ENCODE data around the gene USP6NL. TPM values are rescaled to one million over a fixed set of nuclear protein-coding genes. Genes with fewer than 3 reads are reported as not detected.

Gene USP6NL
- polyA plus RNA-seq, 2 donors: 26.8 to 28.3 TPM

GRCh38 chr10:11597470-11597869 is 14.0 kb downstream of the USP6NL start:
- 93 to 99% methylated on average over 3 of the region's 3 CpGs for WGBS, 2 donors
- Histone ChIP-seq H3K36me3 (ENCODE audit: control insufficient read depth in 2 of 2, insufficient read depth in 2 of 2, low read length in 1 of 2) (no peaks in the 10 kb centered on the region), H3K9me3 (ENCODE audit: control insufficient read depth in 2 of 2, insufficient read depth in 1 of 2, low read depth in 1 of 2, low read length in 1 of 2) (no peaks in the 10 kb centered on the region), H3K27me3 (ENCODE audit: control insufficient read depth in 1 of 2, insufficient read depth in 2 of 2, low read length in 2 of 2) (no peaks in the 10 kb centered on the region), H3K4me3 (ENCODE audit: low read depth in 1 of 2, low read length in 2 of 2) (no peak overlapping the region), H3K27ac (ENCODE audit: low read depth in 2 of 2, low read length in 1 of 2) (no peak overlapping the region), H3K4me1 (ENCODE audit: control insufficient read depth in 2 of 2, insufficient read depth in 2 of 2, low read length in 1 of 2) (peaks cover 0 to 2% of the 10 kb centered on the region in 2 donors)

- WGBS, 2 donors: 35 to 48% methylated on average over 1 of the region's 1 CpG
- Histone ChIP-seq H3K27me3 (ENCODE audit: control insufficient read depth in 1 of 2, insufficient read depth in 2 of 2, low read length in 2 of 2) (no peaks in the 10 kb centered on the region), H3K4me3 (ENCODE audit: low read depth in 1 of 2, low read length in 2 of 2) (no peak overlapping the region), H3K4me1 (ENCODE audit: control insufficient read depth in 2 of 2, insufficient read depth in 2 of 2, low read length in 1 of 2) (peaks cover 0 to 2% of the 10 kb centered on the region in 2 donors), H3K27ac (ENCODE audit: low read depth in 2 of 2, low read length in 1 of 2) (no peak overlapping the region), H3K9me3 (ENCODE audit: control insufficient read depth in 2 of 2, insufficient read depth in 1 of 2, low read depth in 1 of 2, low read length in 1 of 2) (no peaks in the 10 kb centered on the region), H3K36me3 (ENCODE audit: control insufficient read depth in 2 of 2, insufficient read depth in 2 of 2, low read length in 1 of 2) (no peaks in the 10 kb centered on the region)
Observed at GRCh38 chr10:11595395-11595692, 16.1 kb downstream of the USP6NL start.

- WGBS, 2 donors: 86 to 89% methylated on average over 6 of the region's 6 CpGs
Observed at GRCh38 chr10:11594589-11595394, 16.7 kb downstream of the USP6NL start.

GRCh38 chr10:11593612-11594011 is 17.8 kb downstream of the USP6NL start:
- no peak overlapping the region for H3K4me3 ChIP-seq (ENCODE audit: low read depth in 1 of 2, low read length in 2 of 2)
- H3K4me1 ChIP-seq (ENCODE audit: control insufficient read depth in 2 of 2, insufficient read depth in 2 of 2, low read length in 1 of 2): peaks cover 0 to 2% of the 10 kb centered on the region in 2 donors
- H3K9me3 ChIP-seq (ENCODE audit: control insufficient read depth in 2 of 2, insufficient read depth in 1 of 2, low read depth in 1 of 2, low read length in 1 of 2): no peaks in the 10 kb centered on the region
- H3K27ac ChIP-seq (ENCODE audit: low read depth in 2 of 2, low read length in 1 of 2): no peak overlapping the region
- H3K36me3 ChIP-seq (ENCODE audit: control insufficient read depth in 2 of 2, insufficient read depth in 2 of 2, low read length in 1 of 2): no peaks in the 10 kb centered on the region
- WGBS, 2 donors: 83 to 84% methylated on average over 7 of the region's 7 CpGs
- H3K27me3 ChIP-seq (ENCODE audit: control insufficient read depth in 1 of 2, insufficient read depth in 2 of 2, low read length in 2 of 2): no peaks in the 10 kb centered on the region

More at GRCh38 chr10:11594589-11595394, 16.7 kb downstream of the USP6NL start:
- Histone ChIP-seq H3K36me3 (ENCODE audit: control insufficient read depth in 2 of 2, insufficient read depth in 2 of 2, low read length in 1 of 2) (no peaks in the 10 kb centered on the region), H3K4me1 (ENCODE audit: control insufficient read depth in 2 of 2, insufficient read depth in 2 of 2, low read length in 1 of 2) (peaks cover 0 to 2% of the 10 kb centered on the region in 2 donors), H3K27ac (ENCODE audit: low read depth in 2 of 2, low read length in 1 of 2) (no peak overlapping the region), H3K4me3 (ENCODE audit: low read depth in 1 of 2, low read length in 2 of 2) (no peak overlapping the region), H3K27me3 (ENCODE audit: control insufficient read depth in 1 of 2, insufficient read depth in 2 of 2, low read length in 2 of 2) (no peaks in the 10 kb centered on the region), H3K9me3 (ENCODE audit: control insufficient read depth in 2 of 2, insufficient read depth in 1 of 2, low read depth in 1 of 2, low read length in 1 of 2) (no peaks in the 10 kb centered on the region)

GRCh38 chr10:11589738-11590137 is 21.7 kb downstream of the USP6NL start:
- no peak overlapping the region for H3K27ac ChIP-seq (ENCODE audit: low read depth in 2 of 2, low read length in 1 of 2)
- 96 to 97% methylated on average over 4 of the region's 4 CpGs for WGBS, 2 donors
- H3K4me1 ChIP-seq (ENCODE audit: control insufficient read depth in 2 of 2, insufficient read depth in 2 of 2, low read length in 1 of 2): peaks cover 0 to under 1% of the 10 kb centered on the region in 2 donors
- H3K27me3 ChIP-seq (ENCODE audit: control insufficient read depth in 1 of 2, insufficient read depth in 2 of 2, low read length in 2 of 2): no peaks in the 10 kb centered on the region
- H3K4me3 ChIP-seq (ENCODE audit: low read depth in 1 of 2, low read length in 2 of 2): no peak overlapping the region
- no peaks in the 10 kb centered on the region for H3K9me3 ChIP-seq (ENCODE audit: control insufficient read depth in 2 of 2, insufficient read depth in 1 of 2, low read depth in 1 of 2, low read length in 1 of 2)
- H3K36me3 ChIP-seq (ENCODE audit: control insufficient read depth in 2 of 2, insufficient read depth in 2 of 2, low read length in 1 of 2): no peaks in the 10 kb centered on the region

GRCh38 chr10:11588873-11589574 is 22.4 kb downstream of the USP6NL start:
- H3K36me3 ChIP-seq (ENCODE audit: control insufficient read depth in 2 of 2, insufficient read depth in 2 of 2, low read length in 1 of 2): no peaks in the 10 kb centered on the region
- H3K4me1 ChIP-seq (ENCODE audit: control insufficient read depth in 2 of 2, insufficient read depth in 2 of 2, low read length in 1 of 2): no peaks in the 10 kb centered on the region
- H3K4me3 ChIP-seq (ENCODE audit: low read depth in 1 of 2, low read length in 2 of 2): no peak overlapping the region
- no peak overlapping the region for H3K27ac ChIP-seq (ENCODE audit: low read depth in 2 of 2, low read length in 1 of 2)
- H3K27me3 ChIP-seq (ENCODE audit: control insufficient read depth in 1 of 2, insufficient read depth in 2 of 2, low read length in 2 of 2): no peaks in the 10 kb centered on the region
- 63 to 71% methylated on average over 3 of the region's 3 CpGs for WGBS, 2 donors
- H3K9me3 ChIP-seq (ENCODE audit: control insufficient read depth in 2 of 2, insufficient read depth in 1 of 2, low read depth in 1 of 2, low read length in 1 of 2): no peaks in the 10 kb centered on the region

- Histone ChIP-seq H3K4me3 (ENCODE audit: low read depth in 1 of 2, low read length in 2 of 2) (no peak overlapping the region), H3K36me3 (ENCODE audit: control insufficient read depth in 2 of 2, insufficient read depth in 2 of 2, low read length in 1 of 2) (no peaks in the 10 kb centered on the region), H3K27ac (ENCODE audit: low read depth in 2 of 2, low read length in 1 of 2) (no peak overlapping the region), H3K4me1 (ENCODE audit: control insufficient read depth in 2 of 2, insufficient read depth in 2 of 2, low read length in 1 of 2) (no peaks in the 10 kb centered on the region), H3K27me3 (ENCODE audit: control insufficient read depth in 1 of 2, insufficient read depth in 2 of 2, low read length in 2 of 2) (no peaks in the 10 kb centered on the region), H3K9me3 (ENCODE audit: control insufficient read depth in 2 of 2, insufficient read depth in 1 of 2, low read depth in 1 of 2, low read length in 1 of 2) (no peaks in the 10 kb centered on the region)
- 78 to 80% methylated on average over 4 of the region's 4 CpGs for whole genome bisulfite sequencing, 2 donors
Observed at GRCh38 chr10:11587722-11588259, 23.7 kb downstream of the USP6NL start.

- Histone ChIP-seq H3K4me1 (ENCODE audit: control insufficient read depth in 2 of 2, insufficient read depth in 2 of 2, low read length in 1 of 2) (no peaks in the 10 kb centered on the region), H3K4me3 (ENCODE audit: low read depth in 1 of 2, low read length in 2 of 2) (no peak overlapping the region), H3K9me3 (ENCODE audit: control insufficient read depth in 2 of 2, insufficient read depth in 1 of 2, low read depth in 1 of 2, low read length in 1 of 2) (no peaks in the 10 kb centered on the region), H3K27ac (ENCODE audit: low read depth in 2 of 2, low read length in 1 of 2) (no peak overlapping the region), H3K36me3 (ENCODE audit: control insufficient read depth in 2 of 2, insufficient read depth in 2 of 2, low read length in 1 of 2) (no peaks in the 10 kb centered on the region), H3K27me3 (ENCODE audit: control insufficient read depth in 1 of 2, insufficient read depth in 2 of 2, low read length in 2 of 2) (no peaks in the 10 kb centered on the region)
Observed at GRCh38 chr10:11586170-11586569, 25.3 kb downstream of the USP6NL start.

- WGBS, 2 donors: 20 to 34% methylated on average over 2 of the region's 2 CpGs
- Histone ChIP-seq H3K9me3 (ENCODE audit: control insufficient read depth in 2 of 2, insufficient read depth in 1 of 2, low read depth in 1 of 2, low read length in 1 of 2) (no peaks in the 10 kb centered on the region), H3K4me1 (ENCODE audit: control insufficient read depth in 2 of 2, insufficient read depth in 2 of 2, low read length in 1 of 2) (no peaks in the 10 kb centered on the region), H3K27me3 (ENCODE audit: control insufficient read depth in 1 of 2, insufficient read depth in 2 of 2, low read length in 2 of 2) (no peaks in the 10 kb centered on the region), H3K4me3 (ENCODE audit: low read depth in 1 of 2, low read length in 2 of 2) (no peak overlapping the region), H3K36me3 (ENCODE audit: control insufficient read depth in 2 of 2, insufficient read depth in 2 of 2, low read length in 1 of 2) (no peaks in the 10 kb centered on the region), H3K27ac (ENCODE audit: low read depth in 2 of 2, low read length in 1 of 2) (no peak overlapping the region)
Observed at GRCh38 chr10:11581213-11581612, 30.2 kb downstream of the USP6NL start.
